ENCODE results near the gene NHERF2. TPM values are rescaled to one million over a fixed set of nuclear protein-coding genes. Genes with fewer than 3 reads are reported as not detected.

NHERF2 gene
- total RNA-seq, 1 experiment from 2014 or later, result 174 TPM

GRCh38 chr16:2053211-2053610 is 26.5 kb downstream of the NHERF2 start:
- no peak for TF ChIP-seq REST (IDR thresholded peaks at IDR 0.05; ENCODE audit: insufficient read depth in 1 of 2, low read depth in 2 of 2, low read length in 1 of 2)
- TF ChIP-seq CTCF (IDR thresholded peaks at IDR 0.05), result no peak
- no peak for TF ChIP-seq TCF7L2 (IDR thresholded peaks at IDR 0.05; ENCODE audit: low read depth, low read length)
- no peak for TF ChIP-seq POLR2AphosphoS5 (IDR thresholded peaks at IDR 0.05; ENCODE audit: low read depth, low read length)
- TF ChIP-seq SIN3A (IDR thresholded peaks at IDR 0.05; ENCODE audit: borderline replicate concordance, insufficient read depth, low read depth, low read length), result no peak
- H3K27me3 ChIP-seq (ENCODE audit: control insufficient read depth, insufficient read depth, low read length), result no peaks in the 10 kb centered on the region
- in situ Hi-C loops (cut with HindIII; ENCODE audit: low pct_unique_long_range_greater_than_20kb, low sequenced_read_pairs), result no loop called here
- ATAC-seq (no peak), DNase-seq (ENCODE audit: low read depth, low spot score) (no peak)
- POLR2A ChIA-PET, result no interaction called here
- no peaks in the 10 kb centered on the region for H3K4me1 ChIP-seq (ENCODE audit: control insufficient read depth, insufficient read depth, low read length)
- H3K27ac ChIP-seq (ENCODE audit: low read length), result no peak overlapping the region
- no TSS peak for BruUV-seq (replicated peaks)
- intact Hi-C loops (cut with micrococcal nuclease; ENCODE audit: unreplicated experiment), result no loop called here
- CTCF ChIA-PET, result no interaction called here
- no peaks in the 10 kb centered on the region for H3K9me3 ChIP-seq (ENCODE audit: control insufficient read depth, insufficient read depth, low read depth, low read length)
- no peaks in the 10 kb centered on the region; the same call in 1 of the 2 replicates for H3K36me3 ChIP-seq (ENCODE audit: control insufficient read depth, insufficient read depth, low read length)
- H3K4me3 ChIP-seq (ENCODE audit: low read depth in 2 of 2, low read length in 2 of 2), result no peak overlapping the region

- DNase-seq (ENCODE audit: low read depth, low spot score), result no peak
- Histone ChIP-seq H3K36me3 (ENCODE audit: control insufficient read depth, insufficient read depth, low read length) (no peaks in the 10 kb centered on the region), H3K27ac (ENCODE audit: low read length) (no peak overlapping the region), H3K27me3 (ENCODE audit: control insufficient read depth, insufficient read depth, low read length) (no peaks in the 10 kb centered on the region), H3K4me3 (ENCODE audit: low read depth in 2 of 2, low read length in 2 of 2) (no peak overlapping the region), H3K9me3 (ENCODE audit: control insufficient read depth, insufficient read depth, low read depth, low read length) (no peaks in the 10 kb centered on the region), H3K4me1 (ENCODE audit: control insufficient read depth, insufficient read depth, low read length) (no peaks in the 10 kb centered on the region)
- TF ChIP-seq TCF7L2 (IDR thresholded peaks at IDR 0.05; ENCODE audit: low read depth, low read length), result no peak
- TF ChIP-seq POLR2AphosphoS5 (IDR thresholded peaks at IDR 0.05; ENCODE audit: low read depth, low read length), result no peak
- no peak for TF ChIP-seq REST (IDR thresholded peaks at IDR 0.05; ENCODE audit: insufficient read depth in 1 of 2, low read depth in 2 of 2, low read length in 1 of 2)
- TF ChIP-seq SIN3A (IDR thresholded peaks at IDR 0.05; ENCODE audit: borderline replicate concordance, insufficient read depth, low read depth, low read length), result no peak
- TF ChIP-seq CTCF (IDR thresholded peaks at IDR 0.05), result no peak
- no TSS peak for BruUV-seq (replicated peaks)
- CTCF ChIA-PET, result no interaction called here
- no peak for ATAC-seq
- in situ Hi-C loops (cut with HindIII; ENCODE audit: low pct_unique_long_range_greater_than_20kb, low sequenced_read_pairs), result no loop called here
- POLR2A ChIA-PET, result no interaction called here
- intact Hi-C loops (cut with micrococcal nuclease; ENCODE audit: unreplicated experiment), result no loop called here
These were observed 27.2 kb downstream of the NHERF2 start for GRCh38 chr16:2053897-2054296.

Data from Panc1 (cell line).